Osteocyte (in vitro differentiated cells): ENCODE data around the gene HOXA3. TPM values are rescaled to one million over a fixed set of nuclear protein-coding genes. Genes with fewer than 3 reads are reported as not detected.

Source experiments
- DNase-seq: peaks from one replicate; pipeline ENCODE4 v3.0.0; 2021; ENCODE audit warnings: mixed read lengths; ENCODE audit not compliant: unreplicated experiment; ENCODE audit errors: extremely low spot score
- H3K27ac Mint-ChIP-seq: one replicate; pipeline ENCODE4 v1.8.0; 2021; ENCODE audit warnings: mild to moderate bottlenecking, mixed read lengths; ENCODE audit not compliant: unreplicated experiment
- H3K27me3 Mint-ChIP-seq: one replicate; pipeline ENCODE4 v1.8.0; 2021; ENCODE audit warnings: mixed read lengths; ENCODE audit not compliant: unreplicated experiment
- H3K36me3 Mint-ChIP-seq: one replicate; pipeline ENCODE4 v1.8.0; 2021; ENCODE audit warnings: mixed read lengths; ENCODE audit not compliant: unreplicated experiment
- H3K4me1 Mint-ChIP-seq: one replicate; pipeline ENCODE4 v1.8.0; 2021; ENCODE audit warnings: mixed read lengths; ENCODE audit not compliant: unreplicated experiment
- H3K4me3 Mint-ChIP-seq: one replicate; pipeline ENCODE4 v1.8.0; 2021; ENCODE audit warnings: mild to moderate bottlenecking, moderate library complexity, mixed read lengths; ENCODE audit not compliant: unreplicated experiment
- H3K9me3 Mint-ChIP-seq: one replicate; pipeline ENCODE4 v1.8.0; 2021; ENCODE audit warnings: mixed read lengths; ENCODE audit not compliant: unreplicated experiment
- CTCF ChIP-seq: fragments of 200-600 bp; sonication (generic); IDR thresholded peaks from 2 replicates; pipeline ENCODE4 v1.5.0; 2021; ENCODE audit warnings: antibody characterized with exemption, mild to moderate bottlenecking, moderate library complexity
- total RNA-seq: library from RNA; stranded (reverse); gene quantifications from 2 replicates; pipeline ENCODE4 v1.2.1, GENCODE V29; 2021

The HOXA3 gene
- total RNA-seq, 1 donor from 2014 or later: not detected

DNA sequence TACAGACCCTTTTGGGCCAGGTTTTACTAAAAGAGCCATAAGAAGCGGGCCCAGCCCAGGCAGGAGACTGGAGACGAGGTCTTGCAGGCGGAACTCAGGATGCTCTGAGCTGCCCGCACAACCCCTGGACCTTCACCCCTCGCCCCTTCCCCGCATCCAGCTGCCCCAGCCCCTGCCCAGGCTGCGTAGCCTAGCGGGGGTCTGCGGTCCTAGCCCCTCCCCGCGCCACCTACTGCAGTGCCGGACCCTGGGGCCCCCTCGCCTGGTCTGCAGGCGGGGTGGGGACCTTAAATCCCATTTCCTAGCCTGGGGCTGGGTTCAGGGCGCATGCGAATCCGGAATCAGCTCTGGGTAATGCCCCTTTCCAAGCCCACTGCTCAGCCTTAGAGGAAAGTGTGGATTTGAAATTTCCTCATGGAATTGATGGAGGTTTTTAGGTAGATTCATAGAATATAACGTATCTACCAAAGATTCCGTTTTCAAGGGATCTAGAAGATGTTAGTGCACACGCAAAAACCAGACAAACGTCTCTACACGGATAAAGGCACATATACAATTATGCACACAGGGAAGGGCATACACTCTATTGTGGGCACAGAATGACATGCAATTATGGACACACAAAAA, 546 bp upstream of the HOXA3 start:
- no peak for TF ChIP-seq CTCF
- Mint-ChIP-seq H3K4me3 (no peak overlapping the region), H3K9me3 (peaks cover 2% of the 10 kb centered on the region), H3K36me3 (peaks cover 3% of the 10 kb centered on the region), H3K27ac (no peak overlapping the region), H3K27me3 (peaks cover 90% of the 10 kb centered on the region), H3K4me1 (peaks cover 18% of the 10 kb centered on the region)
- DNase-seq: no peak

DNA sequence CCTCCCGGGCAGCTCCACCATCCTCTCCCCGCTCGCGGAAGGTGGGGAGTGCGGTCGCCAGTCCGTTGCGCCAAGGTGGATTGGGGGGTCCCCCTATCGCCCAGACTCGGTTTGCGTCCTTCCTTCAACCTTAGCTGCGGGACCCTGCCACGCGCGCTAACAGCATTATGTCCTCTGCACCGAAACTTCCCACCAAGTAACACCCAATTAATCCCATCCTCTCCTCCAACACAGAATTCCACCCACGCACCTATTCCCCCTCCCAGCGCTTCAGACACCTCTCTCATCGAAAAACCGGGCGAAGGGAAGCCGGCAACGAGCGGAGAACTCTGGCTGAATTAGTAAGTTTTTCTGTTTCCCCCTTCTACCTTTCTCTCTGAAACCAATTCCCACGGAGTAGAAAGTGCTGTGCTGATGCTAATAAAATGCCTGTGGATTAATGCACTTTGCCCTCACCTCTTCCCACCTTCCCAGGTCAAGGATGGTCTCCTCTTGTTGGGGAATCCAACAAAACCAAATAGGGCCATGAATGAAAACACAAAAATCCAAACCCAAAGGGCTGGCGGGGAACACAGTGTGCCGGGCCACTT, 947 bp downstream of the HOXA3 start:
- TF ChIP-seq CTCF: no peak
- H3K4me3 Mint-ChIP-seq: peak overlapping the region; percentile 64
- H3K27me3 Mint-ChIP-seq: peaks cover 90% of the 10 kb centered on the region
- H3K27ac Mint-ChIP-seq: no peak overlapping the region
- no peak for DNase-seq
- H3K9me3 Mint-ChIP-seq: no peaks in the 10 kb centered on the region
- peaks cover 16% of the 10 kb centered on the region for H3K4me1 Mint-ChIP-seq
- H3K36me3 Mint-ChIP-seq: peaks cover 3% of the 10 kb centered on the region

GRCh38 chr7:27150568-27151340, 1.6 kb downstream of the HOXA3 start:
- DNase-seq: peak; percentile 87
- Mint-ChIP-seq H3K27me3 (peaks cover 91% of the 10 kb centered on the region), H3K4me1 (peaks cover 16% of the 10 kb centered on the region), H3K4me3 (peak overlapping the region; percentile 64), H3K27ac (no peak overlapping the region), H3K36me3 (peaks cover 3% of the 10 kb centered on the region), H3K9me3 (no peaks in the 10 kb centered on the region)
- TF ChIP-seq CTCF: peak; percentile 85

DNA sequence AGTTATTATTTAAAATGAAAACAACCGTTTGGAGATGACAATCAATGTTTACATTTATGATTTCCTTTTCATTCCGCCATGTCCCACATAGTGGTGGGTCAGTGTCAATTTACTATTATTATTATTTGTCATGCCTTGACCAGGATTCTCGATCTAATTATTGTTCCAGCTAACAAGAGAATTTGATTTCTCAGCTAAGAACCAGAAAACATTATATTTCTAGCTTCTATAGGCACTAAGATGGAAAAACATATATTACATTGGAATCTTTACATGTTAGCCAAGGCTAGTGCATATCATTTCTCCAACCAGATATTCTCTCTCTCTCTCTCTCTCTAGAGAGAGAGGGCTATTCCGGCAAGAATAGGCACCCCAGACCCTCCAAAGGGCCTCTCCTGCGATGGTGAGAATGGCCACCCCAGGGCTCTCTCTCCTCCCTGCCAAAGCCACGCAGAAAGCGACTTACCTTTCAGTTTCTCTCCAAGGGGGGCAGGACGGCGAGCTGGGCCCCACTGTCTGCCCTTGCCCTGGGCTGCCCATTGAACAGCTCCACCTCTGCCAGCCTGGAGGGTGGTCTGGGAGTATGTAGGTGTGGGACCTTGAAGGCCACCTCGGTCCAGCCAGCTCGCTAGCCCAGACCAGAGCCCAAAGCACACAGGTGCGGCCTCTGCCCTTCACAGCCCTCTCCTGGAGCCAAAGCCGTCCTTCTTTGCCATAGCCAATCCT, 2.4 kb downstream of the HOXA3 start:
- Mint-ChIP-seq H3K36me3 (peaks cover 3% of the 10 kb centered on the region), H3K9me3 (no peaks in the 10 kb centered on the region)
- peak; percentile 76 for DNase-seq

More for the DNA sequence above, 2.4 kb downstream of the HOXA3 start:
- no peak overlapping the region for H3K27ac Mint-ChIP-seq
- no peak for TF ChIP-seq CTCF
- peaks cover 14% of the 10 kb centered on the region for H3K4me1 Mint-ChIP-seq
- no peak overlapping the region for H3K4me3 Mint-ChIP-seq
- peaks cover 91% of the 10 kb centered on the region for H3K27me3 Mint-ChIP-seq
